Keratinocyte (primary cell): Measurements from ENCODE around the gene SAFB2. TPM values are rescaled to one million over a fixed set of nuclear protein-coding genes. Genes with fewer than 3 reads are reported as not detected.

Experiments used
- DNase-seq: peaks from one replicate; pipeline ENCODE4 v3.0.0-alpha.2; 2011; ENCODE audit warnings: low read depth, missing footprints, low spot score
- FAIRE-seq: peaks from 2 replicates; lab custom pipeline; 2011; peaks lifted over from hg19 to GRCh38; lab: Jason Lieb, UNC
- H2AFZ ChIP-seq: 2 replicates; pipeline ENCODE4 v1.6.0; 2012; ENCODE audit warnings: low read length, control low read depth, inconsistent platforms; ENCODE audit not compliant: control insufficient read depth
- H3K27ac ChIP-seq: 2 replicates; pipeline ENCODE4 v1.5.1; 2011; ENCODE audit warnings: low read length; ENCODE audit not compliant: control insufficient read depth, insufficient read depth
- H3K27me3 ChIP-seq: 3 replicates; pipeline ENCODE4 v1.6.0; 2011; ENCODE audit warnings: low read length; ENCODE audit not compliant: control insufficient read depth, insufficient read depth; ENCODE audit errors: extremely low read depth
- H3K36me3 ChIP-seq, 2 experiments: 2 replicates in 1 of 2; 3 replicates in 1 of 2; pipeline ENCODE4 v1.5.1; 2011; ENCODE audit warnings: low read length in 2 of 2, mild to moderate bottlenecking in 1 of 2; ENCODE audit not compliant: control insufficient read depth in 2 of 2, insufficient read depth in 2 of 2; ENCODE audit errors: extremely low read depth in 1 of 2
- H3K4me1 ChIP-seq: 3 replicates; pipeline ENCODE4 v1.5.1; 2011; ENCODE audit warnings: low read length; ENCODE audit not compliant: control insufficient read depth, insufficient read depth; ENCODE audit errors: extremely low read depth
- H3K4me2 ChIP-seq: 3 replicates; pipeline ENCODE4 v1.6.0; 2011; ENCODE audit warnings: low read depth, low read length; ENCODE audit not compliant: control insufficient read depth, insufficient read depth; ENCODE audit errors: extremely low read depth
- H3K4me3 ChIP-seq, 3 experiments: fragments of 200-600 bp in 1 of 3; sonication (generic) in 1 of 3; 2 replicates in 2 of 3; 3 replicates in 1 of 3; pipeline ENCODE4 v1.5.1; 2011 to 2016; ENCODE audit warnings: low read length in 3 of 3, mild to moderate bottlenecking in 3 of 3, control low read depth in 2 of 3, inconsistent platforms in 1 of 3, low read depth in 1 of 3, mixed read lengths in 1 of 3, mixed run types in 1 of 3, moderate library complexity in 1 of 3; ENCODE audit not compliant: control insufficient read depth in 2 of 3, insufficient read depth in 2 of 3; ENCODE audit errors: extremely low read depth in 1 of 3
- H3K79me2 ChIP-seq: 2 replicates; pipeline ENCODE4 v1.6.0; 2012; ENCODE audit warnings: low read length; ENCODE audit not compliant: control insufficient read depth, insufficient read depth
- H3K9ac ChIP-seq: 3 replicates; pipeline ENCODE4 v1.6.0; 2011; ENCODE audit warnings: low read length; ENCODE audit not compliant: control insufficient read depth, insufficient read depth; ENCODE audit errors: extremely low read depth
- H3K9me1 ChIP-seq: 3 replicates; pipeline ENCODE4 v1.6.0; 2011; ENCODE audit warnings: low read length; ENCODE audit not compliant: control insufficient read depth, insufficient read depth; ENCODE audit errors: extremely low read depth
- H3K9me3 ChIP-seq: 2 replicates; pipeline ENCODE4 v1.5.1; 2012; ENCODE audit warnings: low read depth, low read length; ENCODE audit not compliant: control insufficient read depth
- H4K20me1 ChIP-seq: 3 replicates; pipeline ENCODE4 v1.6.0; 2011; ENCODE audit warnings: low read length; ENCODE audit not compliant: control insufficient read depth, insufficient read depth; ENCODE audit errors: extremely low read depth
- CTCF ChIP-seq, 3 experiments: IDR thresholded peaks in 1 of 3; conservative IDR thresholded peaks in 1 of 3; optimal IDR thresholded peaks in 1 of 3; 2 replicates in 2 of 3; 3 replicates in 1 of 3; pipeline versions ENCODE3 to v1.5.1; 2011; ENCODE audit warnings: low read length in 3 of 3, mild to moderate bottlenecking in 3 of 3, moderate library complexity in 2 of 3, control low read depth in 1 of 3, inconsistent platforms in 1 of 3; ENCODE audit not compliant: insufficient read depth in 2 of 3; ENCODE audit errors: extremely low read depth in 1 of 3
- EZH2 ChIP-seq: IDR thresholded peaks from one replicate; pipeline ENCODE4 v1.6.1; 2012; ENCODE audit warnings: inconsistent platforms, mild to moderate bottlenecking, low read length, moderate library complexity
- dilution Hi-C: fragments of 300-500 bp; cut with MboI; formaldehyde crosslinking; loops from one replicate; pipeline ENCODE4 v1.7.0; 2020; ENCODE audit warnings: low sequenced_read_pairs; ENCODE audit not compliant: extremely low pct_ligation_motif_present
- polyA plus RNA-seq, 5 experiments: library from polyadenylated mRNA; depleted of rRNA in 3 of 5; stranded (reverse) in 3 of 5; stranded (forward) in 1 of 5; unstranded in 1 of 5; fragments of >200 nt; gene quantifications; 1 replicate in 1 of 5; 2 replicates in 3 of 5; 3 replicates in 1 of 5; pipeline versions ENCODE4 v1.2.1 to v1.2.3, GENCODE V29; 2011 to 2012; ENCODE audit warnings: missing spikeins in 2 of 5, low read depth in 1 of 5, low replicate concordance in 1 of 5

SAFB2 gene
- polyA plus RNA-seq, 1 donor (not counting 4 experiments of a cell fraction or from before 2014, with no cell fraction given) = 15.3 TPM

GRCh38 chr19:5605362-5605761, 17.2 kb downstream of the SAFB2 start:
- H2AFZ ChIP-seq = no peak overlapping the region
- H3K9ac ChIP-seq = no peak overlapping the region
- TF ChIP-seq CTCF (optimal IDR thresholded peaks at IDR 0.05 in 1 of 3, IDR thresholded peaks at IDR 0.05 in 1 of 3, conservative IDR thresholded peaks at IDR 0.05 in 1 of 3; ENCODE audit: extremely low read depth in 1 of 3, insufficient read depth in 2 of 3, low read length in 3 of 3) = no peak
- TF ChIP-seq EZH2 = no peak
- H3K9me3 ChIP-seq = no peaks in the 10 kb centered on the region
- dilution Hi-C loops = no loop called here
- H3K4me1 ChIP-seq = no peaks in the 10 kb centered on the region
- peaks cover 24 to 62% of the 10 kb centered on the region in 2 experiments for H3K36me3 ChIP-seq
- no peaks in the 10 kb centered on the region for H3K9me1 ChIP-seq
- no peak overlapping the region for H3K4me2 ChIP-seq
- H3K4me3 ChIP-seq = no peak overlapping the region
- no peak overlapping the region for H3K27ac ChIP-seq
- no peak for FAIRE-seq
- no peaks in the 10 kb centered on the region for H3K27me3 ChIP-seq
- DNase-seq = no peak
- H4K20me1 ChIP-seq = no peaks in the 10 kb centered on the region
- peaks cover 23% of the 10 kb centered on the region for H3K79me2 ChIP-seq

DNA sequence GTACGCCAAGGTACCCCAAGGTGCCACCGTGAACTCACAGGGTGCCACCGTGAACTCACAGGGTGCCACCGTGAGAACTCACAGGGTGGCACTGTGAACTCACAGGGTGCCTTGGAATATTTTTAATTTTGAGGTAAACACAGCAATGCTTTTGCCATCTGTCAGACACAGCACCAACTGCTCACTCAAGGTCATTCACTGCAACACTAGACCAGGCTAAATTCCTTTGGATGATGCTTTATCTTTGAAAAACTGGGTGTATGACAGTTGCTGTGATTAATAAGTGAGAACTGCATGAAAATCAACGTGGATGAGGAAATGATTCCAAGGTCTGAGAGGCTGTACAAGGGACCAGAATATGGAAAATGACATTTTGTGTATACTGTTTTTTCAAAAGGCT, 18.9 kb downstream of the SAFB2 start:
- dilution Hi-C loops = no loop called here
- peaks cover 19% of the 10 kb centered on the region for H3K79me2 ChIP-seq
- no peak for TF ChIP-seq EZH2
- TF ChIP-seq CTCF (optimal IDR thresholded peaks at IDR 0.05 in 1 of 3, IDR thresholded peaks at IDR 0.05 in 1 of 3, conservative IDR thresholded peaks at IDR 0.05 in 1 of 3; ENCODE audit: extremely low read depth in 1 of 3, insufficient read depth in 2 of 3, low read length in 3 of 3) = no peak

More for the DNA sequence above, 18.9 kb downstream of the SAFB2 start:
- Histone ChIP-seq H2AFZ (no peak overlapping the region), H3K27me3 (no peaks in the 10 kb centered on the region), H3K36me3 (peaks cover 33 to 61% of the 10 kb centered on the region in 2 experiments), H3K9me3 (no peaks in the 10 kb centered on the region), H3K27ac (no peak overlapping the region), H3K4me2 (no peak overlapping the region), H3K4me1 (no peaks in the 10 kb centered on the region), H3K9ac (no peak overlapping the region), H4K20me1 (no peaks in the 10 kb centered on the region), H3K4me3 (no peak overlapping the region), H3K9me1 (no peaks in the 10 kb centered on the region)
- FAIRE-seq (no peak), DNase-seq (no peak)
